Central memory CD4-positive, alpha-beta T cell (primary cell): ENCODE measurements around the gene APOA1.
"Not testable (repeated sequence)": the region's sequence is repeated elsewhere in the genome, so short reads cannot be mapped to it uniquely, and the experiment has no call there.

ENCODE experiments used
- DNase-seq: peaks from one replicate; pipeline ENCODE4 v3.0.0; 2022

APOA1 gene

DNA sequence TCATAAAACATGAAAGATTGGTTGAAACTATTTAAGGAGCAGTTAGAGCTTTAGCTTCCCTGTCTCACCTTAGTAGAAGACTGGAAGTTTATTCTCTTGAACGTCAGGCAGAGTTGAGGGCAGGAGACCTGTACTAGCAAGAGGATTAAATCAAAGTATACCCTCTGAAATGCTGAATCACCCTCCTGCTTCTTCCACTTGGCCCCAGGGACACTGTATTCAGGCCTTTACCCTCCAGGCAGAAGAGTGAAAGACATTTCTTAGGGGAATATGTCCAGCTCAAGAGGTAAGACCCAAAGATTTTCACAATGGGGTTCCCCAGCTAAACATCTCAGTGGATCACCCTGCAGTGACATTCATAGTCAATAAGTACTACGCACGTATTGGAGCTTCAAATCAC is 26.2 kb downstream of the APOA1 start:
- no peak for DNase-seq

DNA sequence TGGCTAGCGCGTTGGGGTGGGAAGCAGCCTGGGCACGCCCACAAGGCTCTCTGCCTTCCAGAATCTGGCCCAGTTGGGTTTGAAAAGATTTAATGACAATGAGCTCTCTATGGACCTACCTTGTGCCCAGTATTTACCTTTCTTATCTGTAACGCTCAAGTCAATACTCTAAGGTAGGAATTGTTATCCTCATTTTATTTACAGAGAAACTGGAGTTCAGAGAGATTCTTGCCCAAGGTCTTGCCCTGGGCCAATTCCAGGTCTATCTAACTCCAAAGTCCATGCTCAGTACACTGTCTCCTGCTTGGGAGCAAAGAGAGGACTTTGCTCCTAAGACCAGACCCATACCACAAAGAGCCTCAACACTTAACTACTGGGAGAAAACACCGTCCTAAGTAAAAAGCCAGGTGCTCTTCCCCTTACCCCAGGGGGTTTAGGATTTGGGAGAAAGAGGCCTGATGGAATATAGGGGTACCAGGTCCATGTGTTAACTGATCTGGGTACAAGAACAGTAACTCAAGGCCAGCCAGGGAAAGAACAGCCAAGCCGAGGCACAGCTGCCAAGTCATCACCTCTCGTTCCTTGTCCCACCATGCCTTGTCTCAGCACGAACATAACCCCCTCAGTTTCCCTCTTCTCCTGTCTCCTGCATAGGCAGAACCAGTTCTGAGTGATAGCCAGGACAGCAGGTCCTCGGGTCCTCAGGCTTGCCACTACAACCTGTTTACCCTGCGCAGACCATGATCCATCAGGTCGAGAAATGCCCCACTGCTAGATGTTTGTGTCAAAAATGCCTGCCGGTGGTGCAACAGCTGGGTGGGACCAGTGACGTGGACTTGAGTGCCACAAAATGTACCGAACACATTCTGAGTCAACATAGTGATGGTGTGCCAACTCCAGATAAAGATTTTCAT is 28.9 kb downstream of the APOA1 start:
- no peak for DNase-seq

GRCh38 chr11:116807601-116808261 is 29.7 kb downstream of the APOA1 start:
- no peak for DNase-seq

DNA sequence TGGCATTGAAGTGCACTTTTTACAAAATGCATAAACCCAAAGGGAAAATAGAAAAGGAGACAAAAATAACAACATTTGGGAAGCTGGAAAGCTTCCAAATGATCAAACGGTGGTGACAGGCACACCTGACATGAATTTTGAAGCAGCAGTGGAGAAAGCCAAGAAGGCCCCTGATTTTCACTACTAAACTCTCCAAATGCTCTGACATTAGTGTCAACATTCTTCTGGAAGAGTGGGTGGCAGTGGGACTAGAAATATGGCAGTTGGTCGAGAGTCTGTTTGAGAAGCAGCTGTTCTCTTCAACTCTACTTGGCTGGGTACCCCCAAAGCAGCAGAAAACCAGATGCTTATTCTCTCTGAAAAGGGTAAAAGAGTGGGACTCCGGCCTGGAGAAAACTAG is 33.4 kb downstream of the APOA1 start:
- no peak for DNase-seq

- DNase-seq: not testable (repeated sequence)
Measured at GRCh38 chr11:116801662-116802061, 35.8 kb downstream of the APOA1 start.

GRCh38 chr11:116800610-116801009 is 36.8 kb downstream of the APOA1 start:
- DNase-seq: no peak

GRCh38 chr11:116798368-116798767 is 39.1 kb downstream of the APOA1 start:
- no peak for DNase-seq

DNA sequence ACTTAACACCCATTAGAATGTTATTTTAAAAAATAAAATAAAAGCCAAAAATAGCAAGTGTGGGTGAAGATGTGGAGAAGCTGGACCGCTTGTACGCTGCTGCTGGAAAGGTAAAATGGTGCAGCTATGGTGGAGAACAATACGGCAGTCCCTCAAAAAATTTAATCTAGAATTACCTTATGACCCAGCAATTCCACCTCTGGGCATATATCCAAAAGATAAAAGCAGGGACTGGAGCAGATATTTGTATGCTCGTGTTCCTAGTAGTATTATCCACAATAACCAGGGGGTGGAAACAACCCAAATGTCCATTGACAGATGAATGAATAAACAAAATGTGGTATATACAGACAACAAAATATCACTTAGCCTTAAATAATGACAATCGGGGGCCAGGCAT is 39.6 kb downstream of the APOA1 start:
- DNase-seq: no peak

- DNase-seq: no peak
Measured at GRCh38 chr11:116796548-116796947, 40.9 kb downstream of the APOA1 start.

DNA sequence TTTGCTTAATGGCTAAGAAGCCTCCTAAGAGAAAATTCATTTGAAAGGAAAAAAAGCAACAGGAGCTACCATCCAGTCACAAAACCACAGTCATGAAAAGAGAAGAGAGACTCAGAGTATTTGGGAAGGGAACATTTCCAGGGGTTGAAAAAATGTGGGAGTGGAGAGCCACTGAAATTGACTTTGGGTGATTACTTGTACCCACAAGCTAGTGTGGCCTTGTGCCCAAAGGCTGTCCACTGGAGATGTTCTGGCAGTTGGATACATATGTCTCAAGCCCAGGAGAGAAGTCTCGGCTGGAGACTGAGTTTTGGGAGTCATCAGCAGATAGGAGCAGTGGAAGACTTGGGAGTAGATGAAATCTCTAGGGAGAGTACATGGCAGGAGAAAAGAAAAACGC is 42.6 kb downstream of the APOA1 start:
- DNase-seq: no peak

GRCh38 chr11:116793772-116794097 is 43.7 kb downstream of the APOA1 start:
- no peak for DNase-seq

DNA sequence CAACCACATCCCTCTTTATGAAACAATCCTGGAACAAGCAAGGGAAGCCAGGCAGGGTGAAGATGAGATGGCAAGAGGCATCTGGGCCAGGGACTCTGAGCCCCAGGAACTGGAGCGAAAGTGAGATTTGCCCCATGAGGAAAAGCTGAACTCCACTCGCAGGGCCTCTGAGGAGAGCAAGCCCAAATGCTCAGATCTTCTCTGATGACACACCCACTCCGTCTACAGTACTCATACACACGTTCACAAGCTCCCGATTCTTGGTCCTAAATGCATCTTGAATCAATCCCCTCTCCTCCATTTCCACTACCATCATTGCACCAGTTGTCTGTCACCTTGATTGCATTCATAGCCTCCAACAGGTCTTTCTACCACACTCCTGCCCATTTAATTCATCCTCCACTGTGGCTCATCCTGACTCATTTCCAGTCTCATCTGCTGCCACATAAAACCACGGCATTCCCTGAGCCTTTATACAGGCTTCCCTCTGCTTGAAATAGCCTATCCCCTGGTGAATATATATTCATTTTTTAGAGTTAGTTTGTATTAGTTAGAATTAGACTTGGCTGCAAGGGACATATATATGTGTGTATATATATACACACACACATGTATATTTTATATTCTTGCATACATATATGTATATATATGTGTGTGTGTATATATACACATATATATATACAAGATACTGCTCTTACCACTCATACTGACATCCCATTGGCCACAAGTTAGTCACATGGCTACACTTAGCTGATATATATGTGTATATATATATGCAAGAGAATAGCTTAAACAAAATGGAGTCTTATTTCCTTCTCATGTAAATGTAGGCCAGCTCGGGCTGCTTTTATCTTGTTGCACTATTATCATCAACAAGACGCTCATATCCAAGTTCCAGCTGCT is 44.3 kb downstream of the APOA1 start:
- no peak for DNase-seq

DNA sequence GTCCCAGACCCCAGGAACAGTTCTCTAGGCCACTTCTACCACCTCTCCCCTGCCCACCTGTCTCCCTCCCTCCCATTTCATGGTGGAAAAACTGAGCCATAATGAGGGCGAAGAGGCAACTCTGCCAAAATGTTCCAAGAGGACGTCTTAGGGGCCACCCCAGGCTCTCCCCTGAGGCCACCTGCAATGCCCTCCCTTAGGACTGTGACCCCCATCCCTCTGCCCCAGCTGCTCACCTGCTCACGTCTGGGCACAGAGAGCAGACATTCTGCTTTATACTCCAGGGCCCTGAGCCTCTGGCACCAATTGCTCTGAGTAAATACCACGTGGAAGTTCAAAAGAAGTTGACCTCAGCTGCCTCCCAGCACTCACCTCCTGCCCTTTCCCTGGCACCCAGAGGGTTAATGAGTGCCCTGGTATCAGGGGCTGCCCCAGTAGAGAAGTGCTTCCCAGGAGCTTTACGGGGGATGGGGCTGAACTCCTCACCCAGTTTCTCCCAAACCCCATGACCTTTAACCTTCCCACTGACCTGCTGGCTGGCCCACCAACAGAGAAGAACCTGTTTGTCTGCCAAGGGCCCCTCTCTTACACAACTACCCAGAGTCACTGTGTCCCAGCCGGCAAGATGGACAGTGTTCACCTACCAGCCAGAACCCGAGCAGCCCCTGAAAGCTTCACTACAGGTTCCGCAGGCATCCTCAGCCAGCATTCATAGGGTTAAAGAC is 45.1 kb downstream of the APOA1 start:
- DNase-seq: no peak

DNA sequence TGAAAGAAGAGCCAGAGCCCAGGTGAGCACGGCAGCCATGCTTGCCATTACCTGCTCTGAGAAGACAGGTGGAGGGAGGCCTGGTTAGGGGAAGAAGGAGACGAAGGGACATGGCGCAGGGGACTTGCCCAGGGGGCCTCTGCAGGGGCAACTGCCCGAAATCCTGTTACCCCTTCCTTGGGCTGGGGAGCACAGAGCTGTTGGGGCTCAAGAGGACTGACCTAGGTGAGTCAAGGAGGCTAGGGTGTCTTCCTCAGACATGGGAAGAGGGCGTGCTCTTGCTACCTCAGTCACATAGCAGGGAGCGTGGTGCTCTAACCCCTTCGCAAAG is 45.6 kb downstream of the APOA1 start, which contains the start of gene APOA5:
TSS of gene APOA5 (minus strand) at position 67 of the 331 bp plus-strand sequence. CDS start at position 48, 19 bp downstream.
- no peak for DNase-seq

GRCh38 chr11:116791002-116791812 is 46.2 kb downstream of the APOA1 start:
- DNase-seq: peak; percentile 67

GRCh38 chr11:116790167-116791001 is 47.0 kb downstream of the APOA1 start:
- no peak for DNase-seq

GRCh38 chr11:116788975-116789374 is 48.4 kb downstream of the APOA1 start:
- DNase-seq: no peak

GRCh38 chr11:116788534-116788933 is 48.9 kb downstream of the APOA1 start:
- no peak for DNase-seq

- DNase-seq: peak; percentile 86
Measured at GRCh38 chr11:116787786-116788486, 49.5 kb downstream of the APOA1 start, which contains the start of gene ZPR1. Gene ZPR1 (minus strand): TSS chr11:116788023. CDS start chr11:116787990, 33 bp downstream.

DNA sequence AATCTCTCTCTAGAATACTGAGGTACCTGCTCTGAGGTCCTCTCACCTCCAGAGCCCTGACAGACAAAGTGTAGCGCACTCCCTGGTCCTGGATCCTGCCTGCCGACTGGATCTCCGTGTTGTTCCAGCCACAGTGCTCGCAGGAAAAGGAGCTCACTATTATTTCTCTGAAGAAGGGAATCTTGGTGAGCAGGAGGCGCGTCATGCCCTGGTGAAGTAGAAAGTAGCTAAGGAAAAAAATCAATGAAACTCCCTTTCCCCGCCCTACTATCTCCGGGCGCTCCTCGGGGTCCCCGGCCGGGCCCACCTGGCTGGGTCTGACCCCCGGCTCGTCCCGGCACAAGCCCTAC is 50.0 kb downstream of the APOA1 start:
- DNase-seq: no peak
